ENCODE data around the gene APOH. TPM values are rescaled to one million over a fixed set of nuclear protein-coding genes. Genes with fewer than 3 reads are reported as not detected.
A peak's percentile ranks its signal among the peaks of the same experiment; 100 is the strongest.

APOH gene
- total and polyA plus RNA-seq, 2 of the 13 experiments (the other 11 are each of a cell fraction or from before 2014, with no cell fraction given) = 4,846 to 5,748 TPM

GRCh38 chr17:66200685-66201092, 28.5 kb downstream of the APOH start (continued):
- no peak for TF ChIP-seq XBP1 (CRISPR knock-in tag; IDR thresholded peaks at IDR 0.05)
- TF ChIP-seq IRF2 (CRISPR knock-in tag; IDR thresholded peaks at IDR 0.05) = 0 out of 2 replicates have a peak, but pooled peaks have one; percentile 58
- no peak for TF ChIP-seq ZNF232 (CRISPR knock-in tag; IDR thresholded peaks at IDR 0.05; ENCODE audit: borderline replicate concordance)
- no peak for TF ChIP-seq NPAS2 (CRISPR knock-in tag; IDR thresholded peaks at IDR 0.05; ENCODE audit: borderline replicate concordance)
- TF ChIP-seq ZNF558 (CRISPR knock-in tag; IDR thresholded peaks at IDR 0.05; ENCODE audit: borderline replicate concordance) = no peak
- TF ChIP-seq SETDB1 (CRISPR knock-in tag; IDR thresholded peaks at IDR 0.05; ENCODE audit: borderline replicate concordance) = no peak
- TF ChIP-seq GATAD2A (CRISPR knock-in tag; IDR thresholded peaks at IDR 0.05) = peak; percentile 72
- no peak for TF ChIP-seq NFE2L2 (IDR thresholded peaks at IDR 0.05; ENCODE audit: low read length)
- TF ChIP-seq ZNF446 (CRISPR knock-in tag; IDR thresholded peaks at IDR 0.05) = no peak
- TF ChIP-seq ZSCAN30 (CRISPR knock-in tag; IDR thresholded peaks at IDR 0.05) = 0 out of 2 replicates have a peak, but pooled peaks have one; percentile 41
- TF ChIP-seq ZNF83 (CRISPR knock-in tag; IDR thresholded peaks at IDR 0.05; ENCODE audit: borderline replicate concordance) = no peak
- TF ChIP-seq TEF (CRISPR knock-in tag; IDR thresholded peaks at IDR 0.05) = no peak
- no peak for TF ChIP-seq ZNF143 (CRISPR knock-in tag; IDR thresholded peaks at IDR 0.05)
- no peak for TF ChIP-seq JDP2 (CRISPR knock-in tag; IDR thresholded peaks at IDR 0.05; ENCODE audit: borderline replicate concordance)
- TF ChIP-seq ZNF317 (CRISPR knock-in tag; IDR thresholded peaks at IDR 0.05) = peak; percentile 26; the same call in 1 of the 2 replicates
- TF ChIP-seq ATF5 (CRISPR knock-in tag; IDR thresholded peaks at IDR 0.05; ENCODE audit: low read depth) = no peak
- no peak for TF ChIP-seq U2AF2 (IDR thresholded peaks at IDR 0.05; ENCODE audit: low read depth, low read length)
- TF ChIP-seq ERF (CRISPR knock-in tag; IDR thresholded peaks at IDR 0.05) = peak; percentile 52; the same call in 1 of the 2 replicates
- TF ChIP-seq MAX (IDR thresholded peaks at IDR 0.05) = peak; percentile 89
- 0 out of 2 replicates have a peak, but pooled peaks have one; percentile 51 for TF ChIP-seq ZNF230 (CRISPR knock-in tag; IDR thresholded peaks at IDR 0.05)
- no peak for TF ChIP-seq CERS6 (CRISPR knock-in tag; IDR thresholded peaks at IDR 0.05)
- no peak for TF ChIP-seq TAF1 (CRISPR knock-in tag; IDR thresholded peaks at IDR 0.05)
- no peak for TF ChIP-seq NFIB (CRISPR knock-in tag; IDR thresholded peaks at IDR 0.05; ENCODE audit: borderline replicate concordance)
- TF ChIP-seq ZFP41 (CRISPR knock-in tag; IDR thresholded peaks at IDR 0.05; ENCODE audit: borderline replicate concordance) = no peak
- no peak for TF ChIP-seq CAMTA2 (CRISPR knock-in tag; IDR thresholded peaks at IDR 0.05; ENCODE audit: borderline replicate concordance)
- TF ChIP-seq ZNF788 (CRISPR knock-in tag; IDR thresholded peaks at IDR 0.05; ENCODE audit: borderline replicate concordance) = no peak; the same call in 1 of the 2 replicates
- TF ChIP-seq ZNF878 (CRISPR knock-in tag; IDR thresholded peaks at IDR 0.05) = no peak
- TF ChIP-seq BCL6 (CRISPR knock-in tag; IDR thresholded peaks at IDR 0.05) = peak; percentile 15; the same call in 1 of the 2 replicates
- TF ChIP-seq ZNF709 (CRISPR knock-in tag; IDR thresholded peaks at IDR 0.05) = no peak
- no peak for TF ChIP-seq TSC22D2 (CRISPR knock-in tag; IDR thresholded peaks at IDR 0.05; ENCODE audit: borderline replicate concordance)
- 0 out of 2 replicates have a peak, but pooled peaks have one; percentile 44 for TF ChIP-seq GFI1 (CRISPR knock-in tag; IDR thresholded peaks at IDR 0.05; ENCODE audit: borderline replicate concordance)
- TF ChIP-seq FOXA3 (CRISPR knock-in tag; IDR thresholded peaks at IDR 0.05) = peak; percentile 67
- TF ChIP-seq RXRB (CRISPR knock-in tag; IDR thresholded peaks at IDR 0.05; ENCODE audit: borderline replicate concordance) = peak; percentile 41; the same call in 1 of the 2 replicates

All from HepG2 (cell line).